Measurements from ENCODE around the gene CRACR2A. TPM values are rescaled to one million over a fixed set of nuclear protein-coding genes. Genes with fewer than 3 reads are reported as not detected.

Gene CRACR2A
- total and polyA plus RNA-seq, 2 of the 8 experiments (the other 6 are each of a cell fraction or from before 2014, with no cell fraction given): 0.85 to 3.2 TPM

GRCh38 chr12:3631759-3632158 lies 121.2 kb downstream of the CRACR2A start (continued):
- no peak for TF ChIP-seq EGR1 (IDR thresholded peaks at IDR 0.05; ENCODE audit: borderline replicate concordance, low read depth, low read length)
- no peak for TF ChIP-seq GABPA (IDR thresholded peaks at IDR 0.05; ENCODE audit: borderline replicate concordance, insufficient read depth, low read length)
- TF ChIP-seq SIX5 (IDR thresholded peaks at IDR 0.05; ENCODE audit: low read depth, low read length): no peak
- TF ChIP-seq BCL11A (IDR thresholded peaks at IDR 0.05; ENCODE audit: low read depth in 2 of 2, low read length in 2 of 2): no peak
- no peak for TF ChIP-seq KDM4A (IDR thresholded peaks at IDR 0.05; ENCODE audit: low read depth, low read length, severe bottlenecking)
- no peak for TF ChIP-seq NANOG (IDR thresholded peaks at IDR 0.05; ENCODE audit: insufficient read depth, low read depth, low read length, poor library complexity, severe bottlenecking)
- no peak for TF ChIP-seq POU5F1 (IDR thresholded peaks at IDR 0.05; ENCODE audit: low read depth, low read length)
- TF ChIP-seq SIRT6 (IDR thresholded peaks at IDR 0.05; ENCODE audit: low read length): no peak
- TF ChIP-seq E2F6 (IDR thresholded peaks at IDR 0.05): no peak
